Measurements from ENCODE around the gene NCK1.

The NCK1 gene

GRCh38 chr3:136950623-136951022 lies 88.6 kb downstream of the NCK1 start:
- Histone ChIP-seq H3K9me3 (ENCODE audit: severe bottlenecking) (no peaks in the 10 kb centered on the region), H3K27me3 (ENCODE audit: insufficient read depth, low read depth, severe bottlenecking) (no peaks in the 10 kb centered on the region), H3K36me3 (peaks cover 7% of the 10 kb centered on the region; the same call in 1 of the 2 replicates), H3K4me3 (ENCODE audit: low read depth, low read length) (no peak overlapping the region), H3K27ac (no peak overlapping the region)
- no peak for DNase-seq
- no peak for TF ChIP-seq CTCF (IDR thresholded peaks at IDR 0.05; ENCODE audit: low read depth, low read length)

GRCh38 chr3:136952292-136952691 lies 90.3 kb downstream of the NCK1 start:
- Histone ChIP-seq H3K36me3 (no peaks in the 10 kb centered on the region), H3K27me3 (ENCODE audit: insufficient read depth, low read depth, severe bottlenecking) (no peaks in the 10 kb centered on the region), H3K4me3 (ENCODE audit: low read depth, low read length) (no peak overlapping the region), H3K9me3 (ENCODE audit: severe bottlenecking) (no peaks in the 10 kb centered on the region), H3K27ac (no peak overlapping the region)
- no peak for TF ChIP-seq CTCF (IDR thresholded peaks at IDR 0.05; ENCODE audit: low read depth, low read length)
- DNase-seq, result no peak

- H3K27ac ChIP-seq, result no peak overlapping the region
- no peak overlapping the region for H3K4me3 ChIP-seq (ENCODE audit: low read depth, low read length)
- TF ChIP-seq CTCF (IDR thresholded peaks at IDR 0.05; ENCODE audit: low read depth, low read length), result no peak
- DNase-seq, result no peak
- no peaks in the 10 kb centered on the region for H3K36me3 ChIP-seq
- H3K27me3 ChIP-seq (ENCODE audit: insufficient read depth, low read depth, severe bottlenecking), result no peaks in the 10 kb centered on the region
- H3K9me3 ChIP-seq (ENCODE audit: severe bottlenecking), result no peaks in the 10 kb centered on the region
Measured at GRCh38 chr3:136954251-136954650, 92.2 kb downstream of the NCK1 start.

GRCh38 chr3:136954980-136955780 lies 93.2 kb downstream of the NCK1 start:
- no peaks in the 10 kb centered on the region for H3K27me3 ChIP-seq (ENCODE audit: insufficient read depth, low read depth, severe bottlenecking)
- no peaks in the 10 kb centered on the region for H3K9me3 ChIP-seq (ENCODE audit: severe bottlenecking)
- no peak overlapping the region for H3K27ac ChIP-seq
- no peaks in the 10 kb centered on the region for H3K36me3 ChIP-seq
- no peak for DNase-seq
- TF ChIP-seq CTCF (IDR thresholded peaks at IDR 0.05; ENCODE audit: low read depth, low read length), result no peak
- no peak overlapping the region for H3K4me3 ChIP-seq (ENCODE audit: low read depth, low read length)

- no peak overlapping the region for H3K27ac ChIP-seq
- no peaks in the 10 kb centered on the region for H3K36me3 ChIP-seq
- H3K9me3 ChIP-seq (ENCODE audit: severe bottlenecking), result no peaks in the 10 kb centered on the region
- no peak for DNase-seq
- TF ChIP-seq CTCF (IDR thresholded peaks at IDR 0.05; ENCODE audit: low read depth, low read length), result no peak
- no peak overlapping the region for H3K4me3 ChIP-seq (ENCODE audit: low read depth, low read length)
- no peaks in the 10 kb centered on the region for H3K27me3 ChIP-seq (ENCODE audit: insufficient read depth, low read depth, severe bottlenecking)
Measured at GRCh38 chr3:136955813-136956212, 93.8 kb downstream of the NCK1 start.

GRCh38 chr3:136956971-136957370 lies 95.0 kb downstream of the NCK1 start:
- Histone ChIP-seq H3K4me3 (ENCODE audit: low read depth, low read length) (no peak overlapping the region), H3K27me3 (ENCODE audit: insufficient read depth, low read depth, severe bottlenecking) (no peaks in the 10 kb centered on the region), H3K9me3 (ENCODE audit: severe bottlenecking) (no peaks in the 10 kb centered on the region), H3K27ac (no peak overlapping the region), H3K36me3 (no peaks in the 10 kb centered on the region)
- no peak for DNase-seq
- no peak for TF ChIP-seq CTCF (IDR thresholded peaks at IDR 0.05; ENCODE audit: low read depth, low read length)
